Ishikawa (cell line): ENCODE measurements around the gene PPP1R13L.

Experiments used
- CEBPB ChIP-seq: IDR thresholded peaks from 2 replicates; pipeline ENCODE4 v1.6.1; 2012
- NFIC ChIP-seq: IDR thresholded peaks from 2 replicates; pipeline ENCODE4 v1.6.1; 2012
- RAD21 ChIP-seq: IDR thresholded peaks from 2 replicates; pipeline ENCODE4 v1.6.1; 2012; ENCODE audit warnings: low read depth
- REST ChIP-seq: IDR thresholded peaks from 2 replicates; pipeline ENCODE4 v1.6.1; 2012; ENCODE audit warnings: low read depth, mild to moderate bottlenecking
- TAF1 ChIP-seq: IDR thresholded peaks from 2 replicates; pipeline ENCODE4 v1.6.1; 2012; ENCODE audit warnings: low read depth, mild to moderate bottlenecking
- YY1 ChIP-seq: IDR thresholded peaks from 2 replicates; pipeline ENCODE4 v1.6.1; 2012; ENCODE audit warnings: low read depth
- TF ChIP-seq, protein P1 (sequence below): IDR thresholded peaks from 2 replicates; pipeline ENCODE4 v1.6.1; 2012

GRCh38 chr19:45382426-45382825 is 22.4 kb downstream of the PPP1R13L start:
- no peak for TF ChIP-seq CEBPB
- no peak for TF ChIP-seq REST
- TF ChIP-seq, protein P1, sequence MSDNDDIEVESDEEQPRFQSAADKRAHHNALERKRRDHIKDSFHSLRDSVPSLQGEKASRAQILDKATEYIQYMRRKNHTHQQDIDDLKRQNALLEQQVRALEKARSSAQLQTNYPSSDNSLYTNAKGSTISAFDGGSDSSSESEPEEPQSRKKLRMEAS: no peak
- no peak for TF ChIP-seq RAD21
- TF ChIP-seq YY1: no peak
- no peak for TF ChIP-seq TAF1
- TF ChIP-seq NFIC: no peak
